Superior temporal gyrus (tissue), 1 donor: Measurements from ENCODE around the gene PRELID1.

Experiments used
- DNase-seq: peaks from one replicate; pipeline ENCODE4 v3.0.0-alpha.2; 2016; ENCODE audit errors: extremely low spot score

The PRELID1 gene

DNA sequence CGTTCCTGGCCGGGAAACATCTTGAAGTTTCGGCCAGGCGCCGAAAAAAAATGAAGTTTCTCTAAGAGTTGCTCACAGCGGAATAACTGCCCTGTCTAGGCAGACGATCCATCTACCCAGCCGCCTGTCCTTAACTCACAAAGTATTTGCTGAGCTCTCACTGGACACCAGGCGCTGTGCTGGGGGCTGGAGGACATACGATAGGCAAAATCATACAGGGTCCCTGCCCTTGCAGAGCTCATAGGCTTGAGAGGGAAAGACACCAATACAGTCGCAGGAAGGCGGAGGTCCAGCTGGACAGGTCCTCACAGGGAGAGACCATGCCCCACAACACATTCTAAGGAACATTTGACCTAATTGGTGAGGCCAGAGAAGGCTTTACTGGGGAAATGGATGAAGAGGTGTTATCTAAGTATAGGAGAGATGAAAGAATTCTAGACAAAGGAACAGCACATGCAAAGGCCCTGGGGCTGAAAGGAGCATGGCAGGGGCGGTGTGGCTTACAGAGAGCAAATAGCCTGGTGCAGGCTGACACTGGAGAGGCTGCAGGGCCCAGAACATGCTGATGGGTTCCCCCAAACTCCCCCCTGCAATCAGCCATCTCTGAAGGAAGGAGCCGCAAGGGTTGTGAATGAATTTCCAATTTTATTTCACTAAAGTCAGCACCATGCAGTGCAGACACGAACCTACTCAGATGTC lies 10.1 kb downstream of the PRELID1 start:
- DNase-seq, result no peak

DNA sequence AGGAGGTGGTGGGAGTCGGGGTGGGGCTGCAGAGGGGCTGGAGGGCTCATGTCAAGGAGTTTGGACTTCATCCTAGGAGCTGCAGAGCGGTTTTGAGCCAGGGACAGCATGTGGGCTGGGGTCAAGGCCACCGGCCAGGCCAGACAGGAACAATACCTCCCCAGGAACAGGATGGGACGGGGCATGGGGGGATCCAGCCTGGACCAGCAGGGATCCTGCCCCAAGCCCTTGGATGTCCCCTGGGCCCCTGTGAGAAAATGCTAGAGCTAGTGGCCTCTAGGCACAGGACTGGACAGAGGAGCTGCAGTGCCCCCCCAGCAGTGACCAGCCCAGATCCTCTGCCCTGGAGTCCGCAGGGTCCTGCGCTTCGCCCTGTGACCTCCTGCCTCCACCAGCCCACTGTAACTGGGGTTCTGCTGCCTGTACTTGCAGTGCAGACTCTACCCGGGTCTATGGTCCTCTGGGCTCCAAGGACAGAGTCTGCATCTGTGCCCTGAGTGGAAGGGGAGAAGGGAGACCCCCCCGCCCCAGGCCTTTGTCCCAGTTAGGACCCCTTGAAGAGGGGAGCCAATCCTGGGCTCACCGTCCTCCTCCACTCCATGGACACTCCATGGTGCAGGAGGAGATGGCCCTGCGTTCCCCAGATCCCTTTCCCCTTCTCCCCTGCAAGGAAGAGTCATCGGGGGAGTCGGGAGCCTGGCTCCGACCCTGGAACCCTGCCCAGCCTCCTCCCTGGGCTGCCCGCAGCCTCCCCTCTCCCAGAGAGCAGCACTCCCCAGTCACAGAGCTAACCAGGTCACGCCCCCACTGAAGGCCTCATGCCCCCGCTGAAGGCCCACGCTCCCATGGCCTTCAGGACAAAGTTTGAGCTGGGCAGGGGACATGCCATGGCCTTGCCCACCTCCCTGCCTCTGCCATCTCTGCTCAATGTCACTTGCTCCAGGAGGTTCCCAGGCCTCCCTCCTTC lies 11.1 kb downstream of the PRELID1 start:
- no peak for DNase-seq

DNA sequence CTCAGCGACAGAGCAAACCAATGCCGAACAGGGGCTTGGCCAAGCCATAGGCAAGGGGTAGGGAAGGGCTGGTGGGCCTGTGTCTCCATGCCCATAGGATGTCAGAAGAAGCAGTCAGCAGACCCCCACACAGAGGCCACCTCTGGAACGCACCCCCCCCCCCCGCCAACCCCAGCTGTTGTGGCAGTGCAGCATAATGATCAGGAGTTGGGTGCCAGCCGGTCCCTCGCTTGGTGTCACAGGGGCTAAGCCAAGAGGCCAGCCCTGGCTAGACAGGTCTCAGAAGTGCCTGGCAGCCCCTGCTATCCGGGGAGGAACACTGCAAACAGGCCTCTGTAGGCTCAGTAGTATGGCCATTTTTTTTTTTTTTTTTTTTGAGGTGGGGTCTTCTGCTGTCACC lies 11.8 kb downstream of the PRELID1 start:
- no peak for DNase-seq

DNA sequence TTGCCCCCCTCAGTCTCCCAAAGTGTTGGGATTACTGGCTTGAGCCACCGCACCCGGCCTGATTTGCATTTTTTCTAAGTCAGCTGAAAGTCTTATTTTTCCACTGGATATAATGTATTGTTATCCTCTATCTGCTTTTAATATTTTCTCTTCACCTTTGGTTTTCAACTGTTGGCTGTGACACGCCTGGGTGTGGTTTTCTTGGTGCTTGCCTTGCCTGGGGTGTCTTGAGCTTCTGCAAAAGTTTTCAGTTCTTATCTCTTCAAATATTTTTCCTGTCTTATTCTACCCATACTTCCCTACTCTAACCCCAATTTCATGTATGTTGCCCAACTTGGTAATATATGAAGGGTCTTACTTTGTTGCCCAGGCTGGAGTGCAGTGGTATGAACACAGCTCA lies 12.4 kb downstream of the PRELID1 start:
- no peak for DNase-seq

DNA sequence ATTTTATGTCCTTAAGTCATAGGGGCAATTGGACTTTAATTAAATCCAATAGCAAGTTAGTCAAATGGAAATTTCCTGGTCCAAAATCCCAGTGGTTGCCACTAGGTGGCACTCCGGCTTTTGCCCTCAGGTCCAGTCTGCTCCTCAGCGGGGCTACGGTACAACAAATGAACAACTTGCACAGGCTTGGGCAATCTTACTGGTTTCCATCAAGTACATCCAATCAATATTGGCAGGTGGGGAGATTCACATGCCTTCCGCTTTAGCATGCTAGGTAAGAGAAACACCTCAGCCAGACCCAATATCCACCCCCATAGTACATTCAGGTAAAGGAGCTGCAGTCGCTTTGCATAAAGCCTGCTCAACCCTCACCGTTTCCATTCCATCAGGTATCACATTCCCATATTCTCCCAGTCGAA lies 14.4 kb downstream of the PRELID1 start:
- peak; percentile 90 for DNase-seq

DNA sequence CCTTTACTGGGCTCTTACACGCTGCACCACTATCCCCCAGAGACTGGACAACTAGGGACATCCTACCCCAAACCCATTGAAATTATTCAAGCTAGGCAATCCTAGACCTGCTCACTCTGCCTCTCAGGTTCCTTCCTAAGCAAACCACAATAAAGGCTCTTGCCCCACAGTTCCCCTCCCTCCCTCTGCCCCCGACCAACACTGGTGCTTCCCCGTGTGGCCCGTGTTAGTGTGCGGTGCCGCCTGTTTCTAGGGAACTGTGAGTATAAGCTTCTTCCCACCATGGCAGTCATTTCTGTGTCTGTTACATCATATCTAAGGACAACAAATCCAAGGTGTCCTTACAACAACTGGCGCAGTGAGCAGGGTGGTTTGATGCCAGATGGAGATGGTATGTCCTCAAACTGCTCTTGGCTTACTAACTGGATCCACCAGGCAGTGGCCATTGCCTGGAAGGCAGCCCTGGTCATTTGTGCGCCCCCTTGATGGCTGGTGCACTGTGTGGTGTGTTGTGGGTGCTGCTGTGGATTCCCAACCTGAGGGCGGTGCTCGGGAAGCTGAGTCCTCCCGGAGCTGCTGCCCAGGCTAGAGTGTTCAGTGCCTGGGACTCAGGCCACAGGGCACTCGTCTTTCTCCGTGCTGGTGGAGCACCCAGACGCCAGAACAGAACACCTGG lies 16.5 kb downstream of the PRELID1 start:
- no peak for DNase-seq

DNA sequence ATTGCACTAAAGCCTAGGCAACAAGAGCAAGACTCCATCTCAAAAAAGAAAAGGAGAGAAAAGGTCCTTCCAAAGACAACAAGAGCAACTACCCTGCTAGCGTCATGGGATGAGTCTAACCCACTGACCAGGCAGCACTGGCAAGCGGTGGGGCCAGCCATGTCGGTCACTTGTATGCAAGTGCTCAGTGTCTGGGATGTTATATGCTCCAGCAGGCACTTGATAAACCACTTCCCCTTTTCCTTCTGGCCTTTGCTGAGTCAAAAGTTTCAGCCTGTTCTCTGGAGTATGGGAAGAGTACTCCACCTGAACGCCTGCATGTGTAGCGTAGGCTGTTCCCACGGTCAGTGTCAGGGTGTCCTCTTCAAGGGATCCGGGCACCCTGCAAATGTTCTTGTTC lies 17.3 kb downstream of the PRELID1 start:
- DNase-seq, result no peak

DNA sequence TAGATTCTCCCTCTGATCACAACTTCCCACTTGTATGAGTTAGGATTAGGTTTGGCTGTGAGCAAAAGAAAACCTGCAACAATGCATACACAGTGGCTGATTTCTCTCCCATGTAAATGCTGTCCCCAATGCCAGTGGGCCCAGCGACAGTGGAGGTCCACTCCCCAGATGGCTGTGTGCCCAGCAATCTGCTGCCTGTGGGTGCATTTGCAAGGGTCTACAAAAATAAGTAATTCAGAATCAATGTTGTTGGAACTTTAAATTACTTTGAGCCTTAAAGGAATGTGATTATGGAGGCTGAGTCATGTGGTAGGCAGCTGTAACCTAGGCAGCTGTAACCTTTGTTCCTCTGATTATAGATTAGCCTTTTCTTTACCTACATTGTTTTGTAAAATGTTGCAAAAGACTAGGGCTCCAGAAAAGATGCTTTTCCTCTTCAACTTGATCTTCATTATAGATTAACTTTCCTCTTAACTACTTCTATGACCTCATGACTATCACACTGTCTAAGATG lies 22.3 kb downstream of the PRELID1 start:
- no peak for DNase-seq

DNA sequence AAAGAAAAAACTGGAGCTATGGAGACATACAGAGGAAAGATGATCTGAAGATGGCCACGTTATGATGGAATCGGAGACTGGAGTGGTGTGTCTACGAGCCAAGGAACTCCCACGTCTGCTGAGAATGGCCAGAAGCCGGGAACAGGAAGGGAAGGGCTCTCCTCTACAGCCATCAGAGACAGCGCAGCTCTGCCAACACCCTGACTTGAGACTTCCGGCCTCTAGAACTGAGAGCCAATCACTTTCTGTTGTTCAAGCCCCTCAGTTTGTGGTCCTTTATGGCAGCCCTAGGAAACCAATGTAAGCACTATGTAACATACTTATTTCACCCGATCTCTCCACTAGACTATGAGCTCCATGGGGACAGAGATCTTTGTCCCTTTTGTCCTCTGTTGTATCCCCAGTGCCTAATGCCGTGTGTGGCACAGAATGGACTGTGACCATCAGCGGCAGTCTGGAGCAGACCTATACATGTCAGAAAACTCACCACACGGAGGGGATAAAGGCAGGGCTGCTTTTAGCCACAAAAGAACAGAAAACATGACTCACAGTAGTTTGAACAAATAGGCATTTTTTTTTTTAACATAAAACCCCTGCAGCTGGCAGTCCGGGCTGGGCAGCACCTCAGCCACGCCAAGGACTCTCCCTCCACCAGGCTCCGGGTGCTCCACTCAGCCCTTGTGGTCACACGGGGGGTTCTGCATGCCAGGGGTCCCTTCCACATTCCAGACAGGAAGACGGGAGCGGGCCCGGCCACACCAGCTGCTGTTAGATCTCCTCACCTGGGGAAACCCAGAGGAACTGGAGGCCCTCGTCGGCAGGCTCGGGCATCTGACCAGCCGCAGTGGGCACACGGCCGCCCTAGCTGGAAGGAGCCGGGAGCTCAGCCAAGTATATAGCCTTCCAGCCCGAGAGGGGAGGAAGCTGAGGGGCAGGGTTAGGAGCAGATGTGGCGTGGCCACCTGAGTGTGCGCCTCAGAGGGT lies 24.2 kb downstream of the PRELID1 start:
- no peak for DNase-seq

DNA sequence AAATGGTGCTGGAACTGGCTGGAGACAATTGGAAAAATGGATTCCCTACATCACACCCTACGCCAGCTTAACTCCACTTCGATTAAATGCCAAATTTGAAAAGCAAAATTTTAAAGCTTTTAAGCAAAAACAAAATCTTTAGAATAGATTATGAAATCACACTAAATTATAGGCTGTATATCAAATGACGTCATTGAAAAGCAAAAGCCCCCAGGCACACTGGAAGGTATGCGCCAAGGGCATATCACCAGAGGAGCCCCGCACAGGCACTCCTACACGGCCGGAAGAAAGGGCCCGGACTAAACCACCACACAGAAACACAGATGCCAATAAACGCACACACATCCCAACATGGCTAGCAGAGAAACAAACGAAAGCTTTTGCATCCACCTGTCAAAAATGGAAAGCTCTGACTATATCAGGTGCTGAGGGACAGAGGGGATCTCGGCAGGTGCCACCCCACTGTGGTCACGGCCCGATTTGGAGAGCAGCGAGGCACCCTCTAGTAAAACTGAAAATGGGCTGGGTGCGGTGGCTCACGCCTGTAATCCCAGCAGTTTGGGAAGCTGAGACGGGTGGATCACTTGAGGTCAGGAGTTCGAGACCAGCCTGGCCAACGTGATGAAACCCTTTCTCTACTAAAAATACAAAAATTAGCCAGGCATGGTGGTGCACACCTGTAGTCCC lies 25.1 kb downstream of the PRELID1 start:
- no peak for DNase-seq

DNA sequence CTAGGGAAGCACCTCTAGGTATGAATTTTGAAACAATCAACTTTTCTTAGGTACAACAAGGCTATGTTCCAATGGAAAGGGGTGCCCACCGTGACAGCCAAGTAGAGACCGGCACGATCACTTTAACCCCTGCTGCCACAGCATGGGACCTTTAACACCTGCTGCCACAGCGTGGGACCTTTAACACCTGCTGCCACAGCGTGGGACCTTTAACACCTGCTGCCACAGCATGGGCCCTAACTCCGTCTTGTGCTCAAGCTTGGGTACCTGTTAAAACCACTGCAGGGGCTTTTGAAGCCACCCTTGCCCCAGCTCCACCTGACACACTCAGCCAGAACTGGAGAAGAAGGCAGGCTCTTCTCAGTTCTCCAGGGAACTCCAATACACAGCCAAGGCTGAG lies 26.3 kb downstream of the PRELID1 start:
- DNase-seq, result no peak

DNA sequence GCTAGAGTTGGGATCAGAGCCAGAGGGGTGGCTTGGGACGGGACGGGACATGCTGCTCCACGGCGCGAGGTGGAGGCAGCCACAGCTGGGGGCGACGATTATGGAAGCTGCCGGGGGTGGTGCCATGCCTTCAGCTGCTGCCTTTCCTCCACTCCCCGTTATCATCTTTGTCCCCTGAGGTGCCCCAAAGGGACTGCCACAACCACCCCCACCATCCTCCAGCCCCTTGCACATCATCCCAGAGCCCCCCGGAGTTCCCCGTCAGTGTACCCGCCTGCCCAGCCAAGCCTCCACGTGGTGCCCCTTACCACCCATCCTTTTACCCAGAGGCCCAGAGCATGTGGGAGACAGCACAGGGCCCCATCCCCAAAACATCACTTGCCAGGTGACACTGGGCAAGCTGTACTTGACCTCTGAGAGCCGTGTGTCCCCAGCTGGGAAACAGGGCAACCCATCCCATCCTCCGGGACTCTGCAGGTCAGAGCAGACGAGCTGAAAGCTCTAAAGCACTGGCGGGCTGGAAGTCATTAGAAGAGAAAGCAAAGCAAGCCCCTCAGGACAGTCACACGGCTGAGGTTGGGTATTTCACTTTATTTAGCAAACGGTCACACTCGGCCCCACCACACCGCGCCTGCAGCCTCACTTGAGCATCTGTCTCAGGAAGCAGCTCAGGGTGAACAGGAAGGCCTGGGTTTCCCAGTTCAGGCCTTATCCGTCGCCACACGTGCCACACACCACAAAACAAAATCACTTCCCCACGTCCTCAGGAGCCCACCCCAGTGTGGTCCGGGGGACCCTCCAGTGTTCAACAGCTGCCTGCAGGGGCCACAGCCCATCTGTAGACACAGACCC lies 27.6 kb downstream of the PRELID1 start:
- DNase-seq, result no peak

DNA sequence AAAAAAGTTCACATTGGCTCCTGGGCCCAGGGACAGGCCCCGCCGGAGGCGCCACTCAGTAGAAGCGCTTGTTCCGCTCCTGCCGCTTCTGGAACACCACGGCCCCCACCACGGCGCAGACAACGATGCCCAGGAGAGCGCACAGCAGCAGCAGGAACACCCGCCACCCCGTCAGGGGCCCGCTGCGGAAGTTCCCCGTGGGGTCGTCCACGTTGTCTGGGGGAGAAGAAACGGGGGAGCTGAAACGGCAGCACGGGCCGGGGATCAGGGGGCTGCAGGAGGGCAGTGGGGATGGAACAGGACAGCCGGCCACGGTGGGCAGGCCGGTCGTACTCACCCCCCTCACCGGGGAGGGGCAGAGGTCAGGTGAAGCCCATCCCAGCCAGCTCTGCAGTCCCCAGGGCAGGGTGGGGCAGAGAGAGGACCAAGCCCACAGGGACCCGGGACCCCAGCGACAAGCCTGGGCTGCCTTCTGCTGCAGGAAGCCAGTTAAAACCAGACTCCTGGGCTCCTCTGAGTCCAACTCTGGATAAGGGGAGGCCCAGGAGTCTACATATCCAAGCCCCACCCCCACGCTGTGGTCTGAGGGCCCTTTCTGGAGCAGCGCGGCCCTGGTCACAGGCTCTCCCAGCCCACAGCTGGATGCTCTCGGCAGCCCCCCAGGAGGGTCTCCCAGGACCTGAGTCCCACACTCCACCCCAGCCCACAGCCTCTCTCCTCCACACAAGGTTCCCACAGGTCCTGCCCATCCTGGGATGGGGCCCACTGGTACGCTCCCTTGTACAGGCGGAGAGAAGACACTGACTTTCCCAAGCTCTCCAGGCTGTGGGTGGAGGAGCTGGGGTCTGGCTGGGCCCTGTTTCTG lies 28.7 kb downstream of the PRELID1 start:
- DNase-seq, result no peak

DNA sequence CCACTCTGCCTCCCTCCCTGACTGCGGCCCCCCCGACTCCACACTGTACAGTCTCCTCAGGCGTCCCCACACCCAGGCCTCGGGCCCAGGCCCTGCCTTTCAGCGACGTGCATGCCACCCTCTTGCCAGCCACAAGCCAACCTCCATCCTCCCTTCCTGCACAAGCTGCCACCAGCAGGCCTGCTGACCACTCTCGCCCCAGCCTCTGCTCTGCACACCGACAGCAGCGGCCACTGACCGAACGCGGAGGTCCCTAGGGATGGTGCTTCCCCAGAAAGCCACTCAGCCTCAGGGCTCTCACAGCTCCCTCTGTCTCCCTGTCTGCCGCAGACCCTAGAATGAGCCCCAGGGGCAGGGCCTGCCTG lies 29.3 kb downstream of the PRELID1 start:
- no peak for DNase-seq

DNA sequence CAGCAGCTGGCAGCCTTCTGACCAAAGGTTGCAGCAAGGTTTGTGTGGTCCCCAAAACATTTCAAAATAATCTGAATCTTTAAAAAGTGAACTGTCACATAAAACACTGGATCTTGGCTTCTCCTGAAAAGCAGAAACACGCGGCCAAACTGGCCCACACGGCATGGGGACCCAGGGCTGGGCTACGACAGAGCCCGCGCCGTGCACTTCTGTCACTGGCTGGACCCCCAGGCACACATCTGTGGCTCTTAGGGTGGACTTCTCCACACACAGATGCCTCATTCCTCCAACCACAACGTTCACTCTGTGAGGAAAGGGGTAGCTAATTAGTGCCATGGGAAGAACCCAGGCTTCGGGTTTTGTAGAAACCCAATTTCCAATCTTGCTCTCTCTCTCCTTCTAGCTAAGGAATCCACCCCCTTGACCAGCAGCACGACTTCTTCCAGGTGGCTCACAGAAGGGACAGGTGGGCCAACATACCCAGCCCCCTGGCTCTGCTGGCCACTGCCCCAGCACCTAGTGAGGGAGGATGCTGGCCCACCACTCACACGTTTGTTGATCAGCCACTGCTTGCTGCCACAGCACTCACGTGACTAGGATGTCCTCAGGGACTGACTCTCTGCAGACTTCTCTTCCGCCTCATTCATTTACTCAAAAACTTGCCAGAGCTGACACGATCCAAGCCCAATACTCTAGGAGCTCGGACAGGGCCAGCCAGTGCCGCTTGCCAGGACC lies 30.0 kb downstream of the PRELID1 start:
- no peak for DNase-seq

DNA sequence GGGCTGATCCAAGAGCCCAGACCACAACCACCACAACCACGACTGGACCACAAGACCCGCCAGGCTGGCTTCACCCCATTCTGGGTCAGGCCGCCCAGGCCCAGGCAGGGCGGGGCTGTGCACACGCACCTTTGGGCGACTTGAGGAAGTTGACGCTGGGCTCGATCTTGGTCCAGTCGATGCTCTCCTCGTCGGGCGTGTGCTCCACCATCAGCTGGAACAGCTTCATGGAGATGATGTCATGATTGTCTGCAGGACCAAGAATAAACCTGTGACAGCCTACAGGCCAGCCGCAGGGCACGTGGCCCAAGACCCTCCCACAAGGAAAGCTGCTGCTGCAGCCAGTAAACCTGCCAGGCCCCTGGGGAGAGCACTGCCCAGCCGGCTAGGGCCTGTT lies 30.6 kb downstream of the PRELID1 start:
- DNase-seq, result no peak

DNA sequence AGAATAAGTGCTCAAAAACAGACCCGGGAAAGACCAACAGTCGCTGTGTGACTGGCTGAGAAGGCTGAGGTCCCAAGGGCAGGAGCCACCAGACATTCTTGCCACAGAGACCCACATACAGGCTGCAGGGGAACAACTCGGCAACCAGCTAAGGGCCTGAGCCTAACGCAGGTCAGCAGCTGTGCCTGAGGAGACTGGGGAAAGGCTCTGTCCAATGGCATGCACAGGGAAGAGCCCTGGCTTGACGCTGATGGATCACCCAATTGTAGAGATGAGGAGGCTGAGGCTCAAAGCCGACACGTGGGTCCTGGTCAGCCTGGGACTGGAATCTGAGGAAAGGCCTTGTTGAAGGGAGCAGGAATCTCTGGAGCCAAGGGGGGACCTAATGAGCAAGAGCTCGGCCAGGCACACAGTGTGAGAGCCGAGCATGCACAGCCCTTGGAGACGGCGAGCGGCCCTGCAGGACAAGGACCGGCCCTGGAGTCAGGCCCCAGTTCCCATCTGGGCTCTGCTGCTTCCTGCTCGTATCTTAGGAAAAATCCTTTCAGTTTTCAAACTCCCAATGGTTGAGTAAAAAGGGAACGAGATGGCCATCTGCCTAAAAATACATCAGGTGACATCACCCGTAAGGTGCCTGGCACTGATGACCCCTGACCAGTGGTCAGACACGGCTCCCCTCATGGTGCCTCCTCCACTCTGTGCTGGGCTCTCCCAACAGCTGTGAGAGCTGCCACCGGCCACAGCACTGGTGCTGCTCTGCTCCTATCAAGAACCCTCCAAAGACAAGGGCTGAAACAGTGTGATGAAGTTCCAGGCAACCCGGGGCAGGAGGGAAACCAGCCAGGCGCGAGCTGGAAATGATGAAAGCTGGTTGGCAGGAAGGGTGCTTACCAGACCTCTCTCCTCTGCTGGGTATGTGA lies 31.4 kb downstream of the PRELID1 start:
- DNase-seq, result no peak
